ENCODE results near the gene TRAFD1.
A peak's percentile ranks its signal among the peaks of the same experiment; 100 is the strongest.
"Not testable (repeated sequence)": the region's sequence is repeated elsewhere in the genome, so short reads cannot be mapped to it uniquely, and the experiment has no call there.

Gene TRAFD1
- 43.5 to 237 (median 66.0) reads per million in 18 experiments for total RNA-seq

GRCh38 chr12:112125250-112125999 lies at the start of gene TRAFD1:
Gene TRAFD1, plus strand, starts transcription at chr12:112125560. Its CDS starts 4,963 bp downstream, at chr12:112130523.
- peak; percentile 97 to 98 for DNase-seq

DNA sequence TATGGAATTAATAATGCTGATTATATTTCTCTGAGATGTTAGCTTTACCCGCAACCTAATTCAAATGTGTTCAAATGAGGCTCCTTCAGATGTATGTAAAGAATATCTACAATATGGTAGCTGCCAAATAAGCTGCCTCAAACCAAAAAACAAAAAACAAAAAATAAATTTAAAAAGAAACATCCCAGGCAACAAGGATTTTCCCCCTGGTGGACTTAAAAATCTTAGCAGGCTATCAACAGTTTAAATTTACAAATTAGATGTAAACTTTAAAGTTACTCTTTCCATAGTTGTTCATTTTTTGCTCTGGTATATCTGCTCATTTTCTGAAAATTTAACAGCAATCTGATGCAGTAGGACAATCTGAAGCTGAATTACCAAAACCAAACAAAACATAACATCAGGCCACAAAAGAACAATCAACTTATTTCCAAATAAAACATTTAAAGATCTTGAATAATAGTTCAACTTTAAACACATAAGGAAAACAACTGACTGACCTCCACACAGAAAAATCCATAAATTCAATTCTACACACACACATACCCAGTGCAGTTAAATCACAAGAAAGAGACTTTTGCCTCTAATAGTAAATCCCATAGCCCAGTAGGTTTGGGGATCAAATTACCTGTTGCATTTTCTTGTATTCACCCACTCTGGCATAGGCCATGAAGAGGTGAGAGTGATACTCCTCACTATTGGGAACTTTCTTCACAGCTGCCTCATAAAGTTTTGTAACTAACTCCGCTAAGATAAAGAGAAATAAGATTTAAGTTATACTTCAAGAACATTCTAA lies 38.1 kb upstream of the TRAFD1 start:
- DNase-seq: no peak

DNA sequence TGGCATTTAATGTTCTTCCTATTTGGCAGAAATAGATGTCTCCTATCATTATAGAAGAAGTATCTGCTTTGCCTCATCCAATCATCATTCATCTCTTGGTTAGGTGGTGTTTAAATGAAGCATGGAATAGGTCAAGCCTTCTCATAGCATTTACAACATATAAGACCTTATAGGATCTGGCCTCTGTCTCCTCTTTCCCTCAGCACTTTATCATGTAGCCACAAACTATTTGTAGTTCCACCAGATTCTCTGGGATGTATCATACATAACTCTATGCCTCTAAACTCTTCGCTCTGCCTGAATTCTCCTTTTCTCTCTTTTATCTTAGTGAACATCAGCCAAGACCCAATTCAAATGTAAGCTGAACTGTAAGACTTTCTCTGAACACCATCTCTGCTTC lies 37.5 kb upstream of the TRAFD1 start:
- DNase-seq: no peak

- no peak for DNase-seq
These were observed 33.8 kb upstream of the TRAFD1 start for GRCh38 chr12:112091563-112091962.

- peak; percentile 75 to 80 for DNase-seq
These were observed 29.3 kb upstream of the TRAFD1 start for GRCh38 chr12:112096070-112096469.

DNA sequence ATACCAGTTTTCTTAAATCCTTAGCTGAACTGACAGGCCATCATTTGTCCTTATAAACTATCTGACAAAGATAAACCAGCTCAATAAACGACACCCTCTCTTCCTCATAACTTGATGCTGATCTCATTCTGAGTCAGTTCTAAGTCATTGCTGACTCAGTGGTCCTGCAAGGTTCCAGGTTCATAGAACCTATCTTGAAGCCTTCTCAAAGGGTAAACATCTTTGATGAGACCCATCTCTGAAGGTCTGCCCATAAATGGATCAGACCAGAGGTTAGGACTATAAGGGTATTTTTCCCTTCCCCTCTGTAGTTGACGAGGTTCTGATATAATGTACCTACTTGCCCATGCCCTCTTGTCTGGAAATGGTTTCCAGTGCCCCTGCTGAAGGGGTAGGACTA lies 28.7 kb upstream of the TRAFD1 start:
- DNase-seq: peak; percentile 49 to 75

DNA sequence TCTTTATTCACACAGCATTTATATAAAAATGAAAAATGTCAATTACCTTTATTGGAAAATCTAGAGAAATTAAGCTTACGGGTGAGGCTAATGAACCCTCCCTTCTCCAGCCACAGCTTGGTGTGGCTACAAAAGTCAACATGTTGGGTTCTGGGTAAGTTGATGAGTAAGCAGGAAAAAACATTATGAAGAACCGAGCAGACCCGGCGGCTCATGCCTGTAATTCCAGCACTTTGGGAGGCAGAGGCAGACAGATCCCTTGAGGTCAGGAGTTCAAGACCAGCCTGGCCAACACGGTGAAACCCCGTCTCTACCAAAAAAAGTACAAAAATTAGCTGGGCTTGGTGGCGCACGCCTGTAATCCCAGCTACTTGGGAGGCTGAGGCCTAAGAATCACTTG lies 27.7 kb upstream of the TRAFD1 start:
- DNase-seq: no peak

DNA sequence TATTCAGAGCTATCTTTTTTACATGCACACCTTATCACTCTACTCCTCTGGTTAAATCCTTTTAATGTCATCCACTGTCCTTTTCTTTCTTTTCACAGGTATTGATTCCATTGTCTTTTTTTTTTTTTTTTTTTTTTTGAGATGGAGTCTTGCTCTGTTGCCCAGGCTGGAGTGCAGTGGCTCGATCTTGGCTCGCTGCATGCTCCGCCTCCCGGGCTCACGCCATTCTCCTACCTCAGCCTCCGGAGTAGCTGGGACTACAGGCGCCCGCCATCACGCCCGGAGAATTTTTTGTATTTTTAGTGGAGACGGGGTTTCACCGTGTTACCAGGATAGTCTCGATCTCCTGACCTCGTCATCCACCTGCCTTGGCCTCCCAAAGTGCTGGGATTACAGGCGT lies 24.9 kb upstream of the TRAFD1 start:
- not testable (repeated sequence) for DNase-seq

- DNase-seq: no peak
These were observed 23.2 kb upstream of the TRAFD1 start for GRCh38 chr12:112102127-112102526.

DNA sequence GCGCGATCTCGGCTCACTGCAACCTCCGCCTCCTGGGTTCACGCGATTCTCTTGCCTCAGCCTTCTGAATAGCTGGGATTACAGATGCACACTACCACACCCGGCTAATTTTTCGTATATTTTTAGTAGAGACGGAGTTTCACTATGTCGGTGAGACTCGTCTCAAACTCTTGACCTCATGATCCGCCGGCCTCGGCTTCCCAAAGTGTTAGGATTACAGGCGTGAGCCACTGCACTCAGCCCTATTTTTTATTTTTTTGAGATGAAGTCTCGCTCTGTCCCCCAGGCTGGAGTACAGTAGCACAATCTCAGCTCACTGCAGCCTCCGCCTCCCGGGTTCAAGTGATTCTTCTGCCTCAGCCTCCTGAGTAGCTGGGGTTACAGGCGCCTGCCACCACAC lies 22.6 kb upstream of the TRAFD1 start:
- DNase-seq: not testable (repeated sequence)

DNA sequence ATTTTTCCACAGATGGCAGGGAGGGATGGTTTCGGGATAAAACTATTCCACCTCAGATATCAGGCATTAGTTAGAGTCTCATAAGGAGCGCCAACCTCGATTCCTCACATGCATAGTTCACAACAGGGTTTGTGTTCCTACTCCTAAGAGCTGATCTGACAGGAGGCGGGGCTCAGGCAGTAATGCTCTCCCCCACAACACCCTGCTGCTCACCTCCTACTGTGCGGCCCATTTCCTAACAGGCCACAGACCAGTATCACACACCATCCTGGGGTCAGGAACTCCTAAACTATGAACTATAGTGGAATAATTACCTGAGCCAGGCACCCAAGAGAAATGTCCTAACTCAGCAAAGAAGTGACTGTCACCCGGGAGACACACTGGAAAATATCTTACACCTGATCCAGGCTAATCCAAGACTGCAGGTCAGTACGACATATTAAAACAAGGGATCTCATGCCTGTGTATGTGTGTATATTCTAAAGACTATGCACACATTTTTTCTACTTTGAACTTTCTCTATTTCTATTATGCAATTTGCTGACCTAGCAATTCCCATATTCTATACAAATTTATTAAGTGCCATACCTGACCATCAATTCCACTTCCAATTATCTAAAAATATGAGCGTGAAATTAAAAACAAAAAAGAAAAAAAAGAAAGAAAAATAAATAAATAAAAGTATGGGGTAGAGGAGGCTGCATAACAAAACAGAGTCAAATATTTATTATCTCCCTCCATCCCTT lies 21.4 kb upstream of the TRAFD1 start:
- no peak for DNase-seq

- DNase-seq: no peak
These were observed 19.5 kb upstream of the TRAFD1 start for GRCh38 chr12:112105891-112106290.

GRCh38 chr12:112107306-112108201 lies 17.8 kb upstream of the TRAFD1 start:
- peak; percentile 71 to 83 for DNase-seq

- peak; percentile 88 to 93 for DNase-seq
These were observed 16.9 kb upstream of the TRAFD1 start, which contains the start of gene NAA25 for GRCh38 chr12:112108202-112109079. Gene NAA25, minus strand, starts transcription at chr12:112108783. Its CDS starts 10 bp downstream, at chr12:112108773.

DNA sequence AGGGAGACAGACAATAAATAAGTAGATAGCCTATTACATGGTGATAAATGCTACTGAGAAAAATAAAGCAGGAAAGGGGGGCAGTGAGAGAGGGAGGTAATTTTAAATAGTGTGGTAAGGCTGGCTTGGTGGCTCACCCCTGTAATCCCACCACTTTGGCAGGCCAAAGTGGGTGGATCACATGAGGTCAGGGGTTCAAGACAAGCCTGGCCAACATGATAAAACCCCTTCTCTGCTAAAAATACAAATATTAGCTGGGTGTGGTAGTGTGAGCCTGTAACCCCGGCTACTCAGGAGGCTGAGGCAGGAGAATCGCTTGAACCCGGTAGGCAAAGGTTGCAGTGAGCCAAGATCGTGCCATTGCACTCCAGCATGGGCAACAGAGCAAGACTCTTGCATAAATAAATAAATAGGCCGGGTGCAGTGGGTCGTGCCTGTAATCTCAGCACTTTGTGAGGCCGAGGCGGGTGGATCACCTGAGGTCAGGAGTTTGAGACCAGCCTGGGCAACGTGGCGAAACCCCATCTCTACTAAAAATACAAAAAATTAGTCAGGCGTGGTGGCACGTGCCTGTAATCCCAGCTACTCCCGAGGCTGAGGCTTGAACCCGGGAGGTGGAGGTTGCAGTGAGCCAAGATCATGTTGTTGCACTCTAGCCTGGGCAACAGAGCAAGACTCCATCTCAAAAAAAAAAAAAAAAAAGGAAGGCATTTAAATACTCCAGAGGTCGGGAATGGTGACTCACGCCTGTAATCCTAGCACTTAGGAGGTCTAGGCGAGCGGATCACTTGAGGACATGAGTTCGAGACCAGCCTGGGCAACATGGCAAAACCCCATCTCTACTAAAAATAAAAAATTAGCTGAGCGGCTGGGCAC lies 14.3 kb upstream of the TRAFD1 start:
- not testable (repeated sequence) for DNase-seq

DNA sequence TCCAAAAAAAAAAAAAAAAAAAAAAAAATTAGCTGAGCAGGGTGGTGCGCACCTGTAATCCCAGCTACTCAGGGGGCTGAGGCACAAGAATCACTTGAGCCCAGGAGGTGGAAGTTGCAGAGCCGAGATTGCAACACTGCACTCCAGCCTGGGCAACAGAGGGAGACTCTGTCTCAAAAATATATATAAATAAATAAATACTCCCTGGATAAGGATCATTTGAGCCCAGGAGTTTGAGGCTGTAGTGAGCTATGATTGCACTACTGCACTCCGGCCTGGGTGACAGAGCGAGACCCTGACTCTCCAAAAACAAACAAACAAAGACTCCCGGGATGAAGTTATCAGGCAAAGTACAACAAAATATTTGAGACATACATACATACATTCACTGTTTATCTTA lies 13.4 kb upstream of the TRAFD1 start:
- DNase-seq: peak in 1 of 2 donors; percentile 25

DNA sequence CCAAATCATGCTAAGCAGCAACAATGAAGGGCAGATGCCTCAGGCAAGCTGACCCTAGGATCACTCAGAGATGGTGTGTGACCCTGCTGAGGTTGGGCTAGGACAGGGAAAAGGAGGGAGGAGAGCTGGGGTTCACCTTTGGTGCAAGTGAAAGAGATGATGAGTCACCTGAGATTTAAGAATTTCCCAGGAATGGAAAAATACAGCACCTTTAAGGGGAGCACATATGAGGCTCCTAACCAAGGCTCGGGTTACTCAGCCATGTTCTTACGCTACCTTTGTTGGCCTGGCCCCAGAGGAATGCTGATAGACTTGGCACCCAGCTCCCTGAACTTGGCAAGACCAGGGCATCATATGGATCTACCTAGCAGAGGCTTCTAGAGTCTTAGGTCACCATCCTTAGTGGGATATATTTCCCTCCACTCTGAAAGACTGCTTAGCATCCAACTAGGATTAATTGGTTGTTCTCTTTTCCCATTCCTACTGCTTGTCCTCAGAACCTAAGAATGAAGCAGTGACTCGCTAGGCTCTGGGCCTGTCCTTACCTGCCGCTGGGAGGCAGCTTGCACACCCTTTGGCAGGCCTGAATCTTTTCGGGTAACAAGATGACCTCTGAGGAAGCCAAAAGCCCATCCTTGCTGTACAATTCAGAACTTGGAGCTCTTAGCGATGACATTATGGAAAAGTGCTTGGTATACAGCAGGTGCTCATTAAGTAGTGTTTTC lies 12.8 kb upstream of the TRAFD1 start:
- DNase-seq: no peak

GRCh38 chr12:112115259-112116045 lies 9.9 kb upstream of the TRAFD1 start:
- no peak for DNase-seq
